ENCODE data around the gene PNPLA1.
A peak's percentile ranks its signal among the peaks of the same experiment; 100 is the strongest.

PNPLA1 gene

DNA sequence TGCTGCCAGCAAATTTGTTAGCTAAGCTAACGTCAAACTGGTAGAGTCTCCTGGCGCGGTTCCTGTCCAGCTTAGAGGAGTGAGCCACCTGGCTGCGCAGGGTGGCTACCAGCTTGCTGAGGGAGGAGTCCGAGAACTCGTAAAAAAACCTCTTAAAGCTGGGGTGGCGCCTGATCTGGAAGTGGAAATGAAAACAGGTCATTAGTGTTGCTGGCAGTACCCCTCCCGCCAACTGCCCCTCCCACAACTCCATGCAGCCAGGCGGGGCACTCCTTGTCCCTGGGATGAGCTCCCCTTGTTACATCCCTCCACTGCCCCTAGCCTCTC lies 49.5 kb downstream of the PNPLA1 start (continued):
- TF ChIP-seq SP7 (tag by site-specific recombination; IDR thresholded peaks at IDR 0.05) (peak; percentile 64), ZFP37 (tag by site-specific recombination; IDR thresholded peaks at IDR 0.05) (no peak), ZNF24 (tag by site-specific recombination; IDR thresholded peaks at IDR 0.05) (no peak), TCF7L2 (IDR thresholded peaks at IDR 0.05; ENCODE audit: borderline replicate concordance, low read depth, low read length) (no peak), ZBTB17 (tag by site-specific recombination; IDR thresholded peaks at IDR 0.05) (peak; percentile 56), ZNF37A (tag by site-specific recombination; IDR thresholded peaks at IDR 0.05) (no peak), ZFHX2 (tag by site-specific recombination; conservative IDR thresholded peaks at IDR 0.05) (no peak; the same call in 1 of the 2 replicates), ZBTB7A (tag by site-specific recombination; IDR thresholded peaks at IDR 0.05; ENCODE audit: low read depth) (no peak), PRDM1 (tag by site-specific recombination; IDR thresholded peaks at IDR 0.05) (no peak), ZNF341 (tag by site-specific recombination; IDR thresholded peaks at IDR 0.05; ENCODE audit: low read depth) (peak; percentile 64), GLIS2 (tag by site-specific recombination; IDR thresholded peaks at IDR 0.05) (peak; percentile 56), ZNF629 (tag by site-specific recombination; IDR thresholded peaks at IDR 0.05) (peak; percentile 56; the same call in 1 of the 2 replicates), ZNF175 (tag by site-specific recombination; IDR thresholded peaks at IDR 0.05) (no peak), ZNF785 (tag by site-specific recombination; IDR thresholded peaks at IDR 0.05) (no peak), ZNF610 (tag by site-specific recombination; IDR thresholded peaks at IDR 0.05; ENCODE audit: borderline replicate concordance) (no peak), ZNF391 (tag by site-specific recombination; IDR thresholded peaks at IDR 0.05; ENCODE audit: borderline replicate concordance, low read depth) (no peak), MZF1 (tag by site-specific recombination; IDR thresholded peaks at IDR 0.05; ENCODE audit: borderline replicate concordance) (no peak), ZNF670 (tag by site-specific recombination; IDR thresholded peaks at IDR 0.05; ENCODE audit: low read depth) (no peak), ZBTB1 (tag by site-specific recombination; IDR thresholded peaks at IDR 0.05) (no peak), ZNF776 (tag by site-specific recombination; IDR thresholded peaks at IDR 0.05; ENCODE audit: borderline replicate concordance) (no peak), ZNF654 (tag by site-specific recombination; IDR thresholded peaks at IDR 0.05; ENCODE audit: low read depth) (no peak), ZNF169 (tag by site-specific recombination; IDR thresholded peaks at IDR 0.05) (no peak), ZSCAN30 (tag by site-specific recombination; IDR thresholded peaks at IDR 0.05) (peak; percentile 67; the same call in 1 of the 2 replicates), ZNF768 (tag by site-specific recombination; IDR thresholded peaks at IDR 0.05) (no peak), ZNF571 (tag by site-specific recombination; IDR thresholded peaks at IDR 0.05) (no peak), ZNF214 (tag by site-specific recombination; IDR thresholded peaks at IDR 0.05; ENCODE audit: borderline replicate concordance) (no peak)
- TF ChIP-seq, protein P1, sequence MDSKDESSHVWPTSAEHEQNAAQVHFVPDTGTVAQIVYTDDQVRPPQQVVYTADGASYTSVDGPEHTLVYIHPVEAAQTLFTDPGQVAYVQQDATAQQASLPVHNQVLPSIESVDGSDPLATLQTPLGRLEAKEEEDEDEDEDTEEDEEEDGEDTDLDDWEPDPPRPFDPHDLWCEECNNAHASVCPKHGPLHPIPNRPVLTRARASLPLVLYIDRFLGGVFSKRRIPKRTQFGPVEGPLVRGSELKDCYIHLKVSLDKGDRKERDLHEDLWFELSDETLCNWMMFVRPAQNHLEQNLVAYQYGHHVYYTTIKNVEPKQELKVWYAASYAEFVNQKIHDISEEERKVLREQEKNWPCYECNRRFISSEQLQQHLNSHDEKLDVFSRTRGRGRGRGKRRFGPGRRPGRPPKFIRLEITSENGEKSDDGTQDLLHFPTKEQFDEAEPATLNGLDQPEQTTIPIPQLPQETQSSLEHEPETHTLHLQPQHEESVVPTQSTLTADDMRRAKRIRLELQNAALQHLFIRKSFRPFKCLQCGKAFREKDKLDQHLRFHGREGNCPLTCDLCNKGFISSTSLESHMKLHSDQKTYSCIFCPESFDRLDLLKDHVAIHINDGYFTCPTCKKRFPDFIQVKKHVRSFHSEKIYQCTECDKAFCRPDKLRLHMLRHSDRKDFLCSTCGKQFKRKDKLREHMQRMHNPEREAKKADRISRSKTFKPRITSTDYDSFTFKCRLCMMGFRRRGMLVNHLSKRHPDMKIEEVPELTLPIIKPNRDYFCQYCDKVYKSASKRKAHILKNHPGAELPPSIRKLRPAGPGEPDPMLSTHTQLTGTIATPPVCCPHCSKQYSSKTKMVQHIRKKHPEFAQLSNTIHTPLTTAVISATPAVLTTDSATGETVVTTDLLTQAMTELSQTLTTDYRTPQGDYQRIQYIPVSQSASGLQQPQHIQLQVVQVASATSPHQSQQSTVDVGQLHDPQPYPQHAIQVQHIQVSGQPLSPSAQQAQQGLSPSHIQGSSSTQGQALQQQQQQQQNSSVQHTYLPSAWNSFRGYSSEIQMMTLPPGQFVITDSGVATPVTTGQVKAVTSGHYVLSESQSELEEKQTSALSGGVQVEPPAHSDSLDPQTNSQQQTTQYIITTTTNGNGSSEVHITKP (tag by site-specific recombination; IDR thresholded peaks at IDR 0.05), result peak; percentile 79; the same call in 1 of the 2 replicates
- TF ChIP-seq, protein P2, sequence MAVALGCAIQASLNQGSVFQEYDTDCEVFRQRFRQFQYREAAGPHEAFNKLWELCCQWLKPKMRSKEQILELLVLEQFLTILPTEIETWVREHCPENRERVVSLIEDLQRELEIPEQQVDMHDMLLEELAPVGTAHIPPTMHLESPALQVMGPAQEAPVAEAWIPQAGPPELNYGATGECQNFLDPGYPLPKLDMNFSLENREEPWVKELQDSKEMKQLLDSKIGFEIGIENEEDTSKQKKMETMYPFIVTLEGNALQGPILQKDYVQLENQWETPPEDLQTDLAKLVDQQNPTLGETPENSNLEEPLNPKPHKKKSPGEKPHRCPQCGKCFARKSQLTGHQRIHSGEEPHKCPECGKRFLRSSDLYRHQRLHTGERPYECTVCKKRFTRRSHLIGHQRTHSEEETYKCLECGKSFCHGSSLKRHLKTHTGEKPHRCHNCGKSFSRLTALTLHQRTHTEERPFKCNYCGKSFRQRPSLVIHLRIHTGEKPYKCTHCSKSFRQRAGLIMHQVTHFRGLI (tag by site-specific recombination; IDR thresholded peaks at IDR 0.05), result no peak
- TF ChIP-seq, protein P3, sequence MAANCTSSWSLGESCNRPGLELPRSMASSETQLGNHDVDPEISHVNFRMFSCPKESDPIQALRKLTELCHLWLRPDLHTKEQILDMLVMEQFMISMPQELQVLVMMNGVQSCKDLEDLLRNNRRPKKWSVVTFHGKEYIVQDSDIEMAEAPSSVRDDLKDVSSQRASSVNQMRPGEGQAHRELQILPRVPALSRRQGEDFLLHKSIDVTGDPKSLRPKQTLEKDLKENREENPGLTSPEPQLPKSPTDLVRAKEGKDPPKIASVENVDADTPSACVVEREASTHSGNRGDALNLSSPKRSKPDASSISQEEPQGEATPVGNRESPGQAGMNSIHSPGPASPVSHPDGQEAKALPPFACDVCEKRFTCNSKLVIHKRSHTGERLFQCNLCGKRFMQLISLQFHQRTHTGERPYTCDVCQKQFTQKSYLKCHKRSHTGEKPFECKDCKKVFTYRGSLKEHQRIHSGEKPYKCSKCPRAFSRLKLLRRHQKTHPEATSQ (tag by site-specific recombination; IDR thresholded peaks at IDR 0.05), result no peak
- TF ChIP-seq, protein P4, sequence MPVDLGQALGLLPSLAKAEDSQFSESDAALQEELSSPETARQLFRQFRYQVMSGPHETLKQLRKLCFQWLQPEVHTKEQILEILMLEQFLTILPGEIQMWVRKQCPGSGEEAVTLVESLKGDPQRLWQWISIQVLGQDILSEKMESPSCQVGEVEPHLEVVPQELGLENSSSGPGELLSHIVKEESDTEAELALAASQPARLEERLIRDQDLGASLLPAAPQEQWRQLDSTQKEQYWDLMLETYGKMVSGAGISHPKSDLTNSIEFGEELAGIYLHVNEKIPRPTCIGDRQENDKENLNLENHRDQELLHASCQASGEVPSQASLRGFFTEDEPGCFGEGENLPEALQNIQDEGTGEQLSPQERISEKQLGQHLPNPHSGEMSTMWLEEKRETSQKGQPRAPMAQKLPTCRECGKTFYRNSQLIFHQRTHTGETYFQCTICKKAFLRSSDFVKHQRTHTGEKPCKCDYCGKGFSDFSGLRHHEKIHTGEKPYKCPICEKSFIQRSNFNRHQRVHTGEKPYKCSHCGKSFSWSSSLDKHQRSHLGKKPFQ (tag by site-specific recombination; IDR thresholded peaks at IDR 0.05), result no peak
- TF ChIP-seq, protein P5, sequence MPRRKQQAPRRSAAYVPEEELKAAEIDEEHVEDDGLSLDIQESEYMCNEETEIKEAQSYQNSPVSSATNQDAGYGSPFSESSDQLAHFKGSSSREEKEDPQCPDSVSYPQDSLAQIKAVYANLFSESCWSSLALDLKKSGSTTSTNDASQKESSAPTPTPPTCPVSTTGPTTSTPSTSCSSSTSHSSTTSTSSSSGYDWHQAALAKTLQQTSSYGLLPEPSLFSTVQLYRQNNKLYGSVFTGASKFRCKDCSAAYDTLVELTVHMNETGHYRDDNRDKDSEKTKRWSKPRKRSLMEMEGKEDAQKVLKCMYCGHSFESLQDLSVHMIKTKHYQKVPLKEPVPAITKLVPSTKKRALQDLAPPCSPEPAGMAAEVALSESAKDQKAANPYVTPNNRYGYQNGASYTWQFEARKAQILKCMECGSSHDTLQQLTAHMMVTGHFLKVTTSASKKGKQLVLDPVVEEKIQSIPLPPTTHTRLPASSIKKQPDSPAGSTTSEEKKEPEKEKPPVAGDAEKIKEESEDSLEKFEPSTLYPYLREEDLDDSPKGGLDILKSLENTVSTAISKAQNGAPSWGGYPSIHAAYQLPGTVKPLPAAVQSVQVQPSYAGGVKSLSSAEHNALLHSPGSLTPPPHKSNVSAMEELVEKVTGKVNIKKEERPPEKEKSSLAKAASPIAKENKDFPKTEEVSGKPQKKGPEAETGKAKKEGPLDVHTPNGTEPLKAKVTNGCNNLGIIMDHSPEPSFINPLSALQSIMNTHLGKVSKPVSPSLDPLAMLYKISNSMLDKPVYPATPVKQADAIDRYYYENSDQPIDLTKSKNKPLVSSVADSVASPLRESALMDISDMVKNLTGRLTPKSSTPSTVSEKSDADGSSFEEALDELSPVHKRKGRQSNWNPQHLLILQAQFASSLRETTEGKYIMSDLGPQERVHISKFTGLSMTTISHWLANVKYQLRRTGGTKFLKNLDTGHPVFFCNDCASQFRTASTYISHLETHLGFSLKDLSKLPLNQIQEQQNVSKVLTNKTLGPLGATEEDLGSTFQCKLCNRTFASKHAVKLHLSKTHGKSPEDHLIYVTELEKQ (tag by site-specific recombination; IDR thresholded peaks at IDR 0.05; ENCODE audit: borderline replicate concordance), result no peak; the same call in 1 of the 2 replicates

Data from HEK293 (cell line).